Ishikawa (cell line): ENCODE data around the gene SPAG5.

Experiments
- CEBPB ChIP-seq: IDR thresholded peaks from 2 replicates; pipeline ENCODE4 v1.6.1; 2012
- CREB1 ChIP-seq: IDR thresholded peaks from 2 replicates; pipeline ENCODE4 v1.6.1; 2012; ENCODE audit warnings: low read depth
- EGR1 ChIP-seq: IDR thresholded peaks from 2 replicates; pipeline ENCODE4 v1.6.1; 2012
- EP300 ChIP-seq: IDR thresholded peaks from 2 replicates; pipeline ENCODE4 v1.6.1; 2012; ENCODE audit warnings: borderline replicate concordance
- FOXM1 ChIP-seq: IDR thresholded peaks from 2 replicates; pipeline ENCODE4 v1.6.1; 2012; ENCODE audit warnings: low read depth, borderline replicate concordance
- NFIC ChIP-seq: IDR thresholded peaks from 2 replicates; pipeline ENCODE4 v1.6.1; 2012
- RAD21 ChIP-seq: IDR thresholded peaks from 2 replicates; pipeline ENCODE4 v1.6.1; 2012; ENCODE audit warnings: low read depth
- TAF1 ChIP-seq: IDR thresholded peaks from 2 replicates; pipeline ENCODE4 v1.6.1; 2012; ENCODE audit warnings: low read depth, mild to moderate bottlenecking
- TCF12 ChIP-seq: IDR thresholded peaks from 2 replicates; pipeline ENCODE4 v1.6.1; 2012; ENCODE audit warnings: low read depth
- TEAD4 ChIP-seq: IDR thresholded peaks from 2 replicates; pipeline ENCODE4 v1.6.1; 2012
- YY1 ChIP-seq: IDR thresholded peaks from 2 replicates; pipeline ENCODE4 v1.6.1; 2012; ENCODE audit warnings: low read depth
- ZBTB7A ChIP-seq: IDR thresholded peaks from 2 replicates; pipeline ENCODE4 v1.6.1; 2012; ENCODE audit warnings: low read depth
- TF ChIP-seq, protein P1 (sequence below): IDR thresholded peaks from 2 replicates; pipeline ENCODE4 v1.6.1; 2012; ENCODE audit warnings: low read depth, mild to moderate bottlenecking
- TF ChIP-seq, protein P2 (sequence below): IDR thresholded peaks from 2 replicates; pipeline ENCODE4 v1.6.1; 2012
- TF ChIP-seq, protein P3 (sequence below): IDR thresholded peaks from 2 replicates; pipeline ENCODE4 v1.6.1; 2012

SPAG5 gene

DNA sequence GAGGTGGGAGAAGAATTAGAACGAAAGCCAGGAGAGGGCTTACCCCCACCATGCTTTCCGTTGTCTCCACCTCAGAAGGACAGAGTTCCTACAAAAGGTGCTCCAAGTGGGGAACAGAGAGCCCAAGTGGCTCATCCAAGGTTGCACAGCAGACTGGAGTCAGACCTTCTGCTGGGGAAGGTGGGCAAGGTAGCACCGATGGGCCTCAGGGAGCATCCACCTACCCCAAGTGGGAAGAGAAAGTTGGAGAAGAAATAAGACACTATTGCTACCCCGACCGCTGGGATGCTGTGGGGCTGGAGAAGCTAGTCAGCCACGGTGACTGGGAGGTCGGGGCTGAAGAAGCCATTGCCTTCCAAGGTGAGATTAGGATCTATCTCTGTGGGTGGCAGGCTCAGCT, 67.9 kb downstream of the SPAG5 start:
- TF ChIP-seq ZBTB7A, result no peak
- no peak for TF ChIP-seq FOXM1
- TF ChIP-seq YY1, result no peak
- TF ChIP-seq TCF12, result no peak

DNA sequence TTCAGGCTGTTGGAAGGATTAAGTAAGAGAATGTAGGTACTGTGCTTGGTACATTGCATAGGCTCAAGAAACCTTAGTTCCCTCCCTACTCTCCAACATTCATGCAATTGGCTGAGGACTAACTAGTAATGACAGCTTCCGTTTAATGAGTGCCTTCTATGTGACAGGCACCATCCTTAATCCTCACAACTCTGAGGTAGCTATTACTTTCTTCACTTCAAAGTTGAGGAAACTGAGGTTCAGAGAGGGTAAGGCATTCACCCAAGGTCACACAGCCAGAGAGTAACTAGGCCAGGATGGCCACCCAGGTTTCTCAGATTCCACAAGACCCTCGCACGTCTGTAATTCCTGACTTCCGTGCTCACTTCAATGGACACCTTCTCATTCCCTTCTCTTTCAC, 68.6 kb downstream of the SPAG5 start:
- TF ChIP-seq, protein P1, sequence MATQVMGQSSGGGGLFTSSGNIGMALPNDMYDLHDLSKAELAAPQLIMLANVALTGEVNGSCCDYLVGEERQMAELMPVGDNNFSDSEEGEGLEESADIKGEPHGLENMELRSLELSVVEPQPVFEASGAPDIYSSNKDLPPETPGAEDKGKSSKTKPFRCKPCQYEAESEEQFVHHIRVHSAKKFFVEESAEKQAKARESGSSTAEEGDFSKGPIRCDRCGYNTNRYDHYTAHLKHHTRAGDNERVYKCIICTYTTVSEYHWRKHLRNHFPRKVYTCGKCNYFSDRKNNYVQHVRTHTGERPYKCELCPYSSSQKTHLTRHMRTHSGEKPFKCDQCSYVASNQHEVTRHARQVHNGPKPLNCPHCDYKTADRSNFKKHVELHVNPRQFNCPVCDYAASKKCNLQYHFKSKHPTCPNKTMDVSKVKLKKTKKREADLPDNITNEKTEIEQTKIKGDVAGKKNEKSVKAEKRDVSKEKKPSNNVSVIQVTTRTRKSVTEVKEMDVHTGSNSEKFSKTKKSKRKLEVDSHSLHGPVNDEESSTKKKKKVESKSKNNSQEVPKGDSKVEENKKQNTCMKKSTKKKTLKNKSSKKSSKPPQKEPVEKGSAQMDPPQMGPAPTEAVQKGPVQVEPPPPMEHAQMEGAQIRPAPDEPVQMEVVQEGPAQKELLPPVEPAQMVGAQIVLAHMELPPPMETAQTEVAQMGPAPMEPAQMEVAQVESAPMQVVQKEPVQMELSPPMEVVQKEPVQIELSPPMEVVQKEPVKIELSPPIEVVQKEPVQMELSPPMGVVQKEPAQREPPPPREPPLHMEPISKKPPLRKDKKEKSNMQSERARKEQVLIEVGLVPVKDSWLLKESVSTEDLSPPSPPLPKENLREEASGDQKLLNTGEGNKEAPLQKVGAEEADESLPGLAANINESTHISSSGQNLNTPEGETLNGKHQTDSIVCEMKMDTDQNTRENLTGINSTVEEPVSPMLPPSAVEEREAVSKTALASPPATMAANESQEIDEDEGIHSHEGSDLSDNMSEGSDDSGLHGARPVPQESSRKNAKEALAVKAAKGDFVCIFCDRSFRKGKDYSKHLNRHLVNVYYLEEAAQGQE, result no peak

DNA sequence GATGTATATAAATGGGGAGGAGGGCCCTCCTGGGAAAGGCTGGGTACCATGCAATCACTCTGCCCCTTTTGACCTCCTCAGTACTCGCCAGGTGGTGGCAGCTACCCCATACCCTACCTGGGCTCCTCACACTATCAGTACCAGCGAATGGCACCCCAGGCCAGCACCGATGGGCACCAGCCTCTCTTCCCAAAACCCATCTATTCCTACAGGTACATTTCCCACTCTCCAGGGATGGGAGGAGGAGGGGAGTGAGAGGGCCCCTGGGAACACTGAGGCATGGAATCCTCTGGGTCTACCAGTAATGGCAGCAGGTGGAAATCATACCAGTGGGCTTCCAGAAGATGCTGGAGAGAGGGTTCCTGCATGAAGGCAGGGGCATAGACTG, 69.8 kb downstream of the SPAG5 start:
- TF ChIP-seq NFIC (no peak), TAF1 (no peak), TCF12 (no peak), YY1 (no peak), CEBPB (no peak), FOXM1 (no peak), EGR1 (no peak), EP300 (no peak), TEAD4 (no peak)
- TF ChIP-seq, protein P1, result no peak
- TF ChIP-seq, protein P2, sequence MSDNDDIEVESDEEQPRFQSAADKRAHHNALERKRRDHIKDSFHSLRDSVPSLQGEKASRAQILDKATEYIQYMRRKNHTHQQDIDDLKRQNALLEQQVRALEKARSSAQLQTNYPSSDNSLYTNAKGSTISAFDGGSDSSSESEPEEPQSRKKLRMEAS, result no peak

DNA sequence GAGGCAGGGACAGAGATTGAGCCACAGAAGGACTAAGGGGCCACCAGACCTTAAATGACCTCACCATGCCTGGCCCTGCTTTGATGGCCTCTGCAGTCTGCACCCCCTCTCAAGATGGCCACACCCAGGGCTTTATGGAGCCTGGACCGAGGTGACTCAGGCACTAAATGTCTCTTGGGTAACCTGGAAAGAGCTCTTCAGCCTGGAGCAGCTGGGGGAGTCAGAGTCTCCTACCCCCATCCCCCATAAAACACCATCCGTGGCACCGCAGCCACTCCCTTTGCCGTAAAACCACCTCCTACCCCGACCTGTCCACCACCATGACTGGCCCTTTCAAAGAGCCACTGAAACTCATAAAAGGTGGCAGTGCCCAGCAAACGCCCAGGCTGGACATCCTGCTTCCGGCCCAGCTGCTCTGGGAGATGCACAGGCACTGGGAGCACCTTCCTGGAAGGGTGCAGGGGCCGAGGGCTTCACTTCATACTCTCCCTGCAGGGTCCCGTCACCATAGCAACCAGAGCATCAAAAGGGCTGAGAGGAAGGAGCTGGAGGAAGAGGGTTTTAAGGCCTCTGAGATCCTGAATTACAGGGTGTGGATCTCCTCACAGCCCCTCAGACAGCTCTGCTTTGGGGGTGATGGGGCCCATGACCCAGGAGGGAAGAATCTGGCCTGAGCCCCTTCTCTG, 70.4 kb downstream of the SPAG5 start:
- TF ChIP-seq CEBPB, result no peak
- TF ChIP-seq, protein P2, result no peak
- no peak for TF ChIP-seq TCF12
- TF ChIP-seq TAF1, result no peak
- TF ChIP-seq, protein P3, sequence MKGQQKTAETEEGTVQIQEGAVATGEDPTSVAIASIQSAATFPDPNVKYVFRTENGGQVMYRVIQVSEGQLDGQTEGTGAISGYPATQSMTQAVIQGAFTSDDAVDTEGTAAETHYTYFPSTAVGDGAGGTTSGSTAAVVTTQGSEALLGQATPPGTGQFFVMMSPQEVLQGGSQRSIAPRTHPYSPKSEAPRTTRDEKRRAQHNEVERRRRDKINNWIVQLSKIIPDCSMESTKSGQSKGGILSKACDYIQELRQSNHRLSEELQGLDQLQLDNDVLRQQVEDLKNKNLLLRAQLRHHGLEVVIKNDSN, result no peak
- TF ChIP-seq YY1, result no peak
- no peak for TF ChIP-seq FOXM1
- no peak for TF ChIP-seq EP300
- TF ChIP-seq RAD21, result no peak
- TF ChIP-seq EGR1, result no peak
- TF ChIP-seq NFIC, result no peak
- TF ChIP-seq, protein P1, result no peak
- TF ChIP-seq ZBTB7A, result no peak
- no peak for TF ChIP-seq CREB1
- no peak for TF ChIP-seq TEAD4

DNA sequence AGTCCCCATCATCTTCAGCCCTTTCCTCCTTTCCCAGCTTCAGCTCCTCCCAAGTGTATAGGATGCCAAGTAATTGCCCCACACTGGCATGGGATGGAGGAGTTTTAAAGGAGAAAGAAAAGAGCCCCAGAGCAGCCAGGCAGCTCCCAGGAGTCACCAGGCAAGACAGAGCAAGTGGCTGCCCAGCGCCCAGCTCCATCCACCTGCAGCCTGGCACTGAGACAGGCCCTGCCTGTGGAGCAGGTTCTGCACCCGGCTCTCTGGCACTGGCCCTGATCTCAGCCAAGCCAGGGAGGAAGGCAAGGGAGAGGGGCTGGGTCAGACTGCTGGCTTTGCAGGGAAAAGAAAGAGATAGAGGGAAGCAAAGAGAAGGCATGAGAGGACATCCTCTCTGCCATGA, 71.0 kb downstream of the SPAG5 start:
- TF ChIP-seq RAD21 (no peak), CEBPB (no peak), NFIC (no peak), CREB1 (no peak), TAF1 (no peak), FOXM1 (no peak), EGR1 (no peak), ZBTB7A (no peak)
- TF ChIP-seq, protein P1, result no peak
- TF ChIP-seq, protein P3, result no peak
